ENCODE results near the gene RXRB.

- no peak for TF ChIP-seq POLR2A (IDR thresholded peaks at IDR 0.05)
- no peak for TF ChIP-seq CTCF (IDR thresholded peaks at IDR 0.05)
Observed at GRCh38 chr6:33217246-33217645, 16.8 kb upstream of the RXRB start.
